LNCaP clone FGC (cell line): ENCODE results near the gene ARSI.

Source experiments
- DNase-seq: peaks from one replicate; pipeline ENCODE4 v3.0.0-alpha.2; 2011; ENCODE audit warnings: low read depth
- H3K4me3 ChIP-seq: 2 replicates; pipeline ENCODE4 v1.5.1; 2011; ENCODE audit warnings: mild to moderate bottlenecking, low read depth, low read length, control low read depth
- CTCF ChIP-seq: IDR thresholded peaks from 2 replicates; pipeline ENCODE4 v1.5.1; 2012; ENCODE audit warnings: mild to moderate bottlenecking; ENCODE audit not compliant: control insufficient read depth, insufficient read depth; ENCODE audit errors: extremely low read depth

The ARSI gene

GRCh38 chr5:150295172-150295634 lies 7.5 kb downstream of the ARSI start:
- no peak overlapping the region for H3K4me3 ChIP-seq
- TF ChIP-seq CTCF = no peak
- no peak for DNase-seq

GRCh38 chr5:150294551-150295071 lies 8.1 kb downstream of the ARSI start:
- H3K4me3 ChIP-seq = no peak overlapping the region
- TF ChIP-seq CTCF = no peak
- no peak for DNase-seq

GRCh38 chr5:150293091-150293941 lies 9.4 kb downstream of the ARSI start:
- no peak for TF ChIP-seq CTCF
- no peak for DNase-seq
- no peak overlapping the region for H3K4me3 ChIP-seq

- H3K4me3 ChIP-seq = no peak overlapping the region
- DNase-seq = no peak
Observed at GRCh38 chr5:150291388-150292385, 11.0 kb downstream of the ARSI start.

GRCh38 chr5:150289551-150290390 lies 12.9 kb downstream of the ARSI start, which contains the start of gene CAMK2A:
Gene CAMK2A (minus strand): TSS chr5:150289773. CDS start chr5:150289625, 148 bp downstream.
- no peak for TF ChIP-seq CTCF
- DNase-seq = no peak
- no peak within 1 kb of the TSS for H3K4me3 ChIP-seq

More at GRCh38 chr5:150291388-150292385, 11.0 kb downstream of the ARSI start:
- no peak for TF ChIP-seq CTCF

GRCh38 chr5:150288791-150289190 lies 13.9 kb downstream of the ARSI start:
- no peak for DNase-seq
- no peak overlapping the region for H3K4me3 ChIP-seq
- TF ChIP-seq CTCF = no peak
